AG04449 (cell line): ENCODE results near the gene VWF.

ENCODE experiments used
- CTCF ChIA-PET: fragments of 350-600 bp; formaldehyde crosslinking; extraction: SDS; loops from one replicate; lab custom pipeline; 2021; ENCODE audit warnings: antibody characterized with exemption; lab: Yijun Ruan, JAX
- POLR2A ChIA-PET: fragments of 400-600, 350-600 bp; formaldehyde crosslinking; extraction: SDS; loops from one replicate; lab custom pipeline; 2020; ENCODE audit warnings: antibody characterized with exemption, inconsistent platforms; lab: Yijun Ruan, JAX
- DNase-seq: peaks from one replicate; pipeline ENCODE4 v3.0.0-alpha.2; 2010; ENCODE audit warnings: low read depth, low spot score
- H3K4me3 ChIP-seq: 2 replicates; pipeline ENCODE4 v1.5.1; 2011; ENCODE audit warnings: low read depth, mild to moderate bottlenecking, control low read depth, low read length
- CTCF ChIP-seq: IDR thresholded peaks from one replicate; pipeline ENCODE4 v1.5.1; 2011; ENCODE audit warnings: mild to moderate bottlenecking, moderate library complexity, low read length, control low read depth, inconsistent platforms; ENCODE audit not compliant: insufficient read depth; ENCODE audit errors: missing control alignments

Gene VWF

GRCh38 chr12:5969974-5970690 is 154.3 kb downstream of the VWF start:
- CTCF ChIA-PET = interaction anchor here (0.7 to 4.1 kb wide), 4 partner anchors 10 to 82 kb away, joined by 3 to 16 read pairs (median 8); no protein-coding TSS in a partner anchor
- H3K4me3 ChIP-seq = no peak overlapping the region
- POLR2A ChIA-PET = no interaction called here
- peak; percentile 2 for TF ChIP-seq CTCF
- no peak for DNase-seq

- no peak overlapping the region for H3K4me3 ChIP-seq
- no peak for DNase-seq
- CTCF ChIA-PET = interaction anchor here (1.2 to 4.1 kb wide), 3 partner anchors 9 to 69 kb away, joined by 4 to 16 read pairs (median 13); no protein-coding TSS in a partner anchor
- POLR2A ChIA-PET = no interaction called here
- TF ChIP-seq CTCF = no peak
These were observed 155.1 kb downstream of the VWF start for GRCh38 chr12:5969156-5969973.

- POLR2A ChIA-PET = no interaction called here
- CTCF ChIA-PET = interaction anchor here (0.9 to 5.1 kb wide), 5 partner anchors 11 to 69 kb away, joined by 3 to 63 read pairs (median 6); no protein-coding TSS in a partner anchor
- no peak for TF ChIP-seq CTCF
These were observed 156.6 kb downstream of the VWF start for GRCh38 chr12:5967645-5968415.

GRCh38 chr12:5966486-5967095 is 157.9 kb downstream of the VWF start:
- POLR2A ChIA-PET = no interaction called here
- no peak for DNase-seq
- no peak overlapping the region for H3K4me3 ChIP-seq
- TF ChIP-seq CTCF = no peak
- CTCF ChIA-PET = interaction anchor here (0.7 to 5.1 kb wide), 17 partner anchors 8 to 1107 kb away, joined by 3 to 63 read pairs (median 4); no protein-coding TSS in a partner anchor

More at GRCh38 chr12:5967645-5968415, 156.6 kb downstream of the VWF start:
- no peak overlapping the region for H3K4me3 ChIP-seq
- DNase-seq = no peak

- TF ChIP-seq CTCF = peak; percentile 94
- POLR2A ChIA-PET = no interaction called here
- CTCF ChIA-PET = interaction anchor here (0.9 to 5.1 kb wide), 13 partner anchors 9 to 1106 kb away, joined by 3 to 63 read pairs (median 4); no protein-coding TSS in a partner anchor
- DNase-seq = no peak
- H3K4me3 ChIP-seq = no peak overlapping the region
These were observed 158.5 kb downstream of the VWF start for GRCh38 chr12:5965950-5966383.
